Hepatocyte (in vitro differentiated cells): ENCODE measurements around the gene CRY2. TPM values are rescaled to one million over a fixed set of nuclear protein-coding genes. Genes with fewer than 3 reads are reported as not detected.

Source experiments
- DNase-seq: peaks from one replicate; pipeline ENCODE4 v3.0.0-alpha.2; 2016; ENCODE audit warnings: low spot score
- H2AFZ ChIP-seq: fragments of 200-600 bp; sonication (generic); 2 replicates; pipeline ENCODE4 v1.6.0; 2016; ENCODE audit warnings: antibody characterized with exemption, mild to moderate bottlenecking
- H3K27ac ChIP-seq: fragments of 200-600 bp; sonication (generic); 2 replicates; pipeline ENCODE4 v1.5.1; 2016; ENCODE audit warnings: mild to moderate bottlenecking
- H3K27me3 ChIP-seq: fragments of 200-600 bp; sonication (generic); 2 replicates; pipeline ENCODE4 v1.6.1; 2016
- H3K36me3 ChIP-seq: fragments of 200-600 bp; sonication (generic); replicated peaks from 2 replicates; pipeline ENCODE4 v1.5.1; 2016; ENCODE audit warnings: low read depth; ENCODE audit not compliant: insufficient read depth
- H3K4me1 ChIP-seq: fragments of 200-600 bp; sonication (generic); 2 replicates; pipeline ENCODE4 v1.5.1; 2016; ENCODE audit warnings: mild to moderate bottlenecking, moderate library complexity; ENCODE audit not compliant: insufficient read depth
- H3K4me2 ChIP-seq: fragments of 200-600 bp; sonication (generic); 2 replicates; pipeline ENCODE4 v1.6.0; 2016
- H3K4me3 ChIP-seq: fragments of 200-600 bp; sonication (generic); 2 replicates; pipeline ENCODE4 v1.5.1; 2016; ENCODE audit warnings: mild to moderate bottlenecking
- H3K79me2 ChIP-seq: fragments of 200-600 bp; sonication (generic); 2 replicates; pipeline ENCODE4 v1.6.0; 2017; ENCODE audit warnings: mild to moderate bottlenecking
- H3K9me2 ChIP-seq: fragments of 200-600 bp; sonication (generic); replicated peaks from 2 replicates; pipeline ENCODE4 v1.6.0; 2017; ENCODE audit warnings: mild to moderate bottlenecking; ENCODE audit not compliant: insufficient read depth
- H3K9me3 ChIP-seq: fragments of 200-600 bp; sonication (generic); 2 replicates; pipeline ENCODE4 v1.5.1; 2016; ENCODE audit warnings: low read depth, mild to moderate bottlenecking
- H4K20me1 ChIP-seq: fragments of 200-600 bp; sonication (generic); 2 replicates; pipeline ENCODE4 v1.6.0; 2016; ENCODE audit warnings: mild to moderate bottlenecking; ENCODE audit not compliant: insufficient read depth, poor library complexity, severe bottlenecking
- CTCF ChIP-seq: fragments of 200-600 bp; sonication (generic); IDR thresholded peaks from 2 replicates; pipeline ENCODE4 v1.5.1; 2016; ENCODE audit warnings: antibody characterized with exemption, mild to moderate bottlenecking; ENCODE audit not compliant: poor library complexity
- EZH2 ChIP-seq: fragments of 200-600 bp; sonication (generic); IDR thresholded peaks from 2 replicates; pipeline ENCODE4 v1.6.1; 2016; ENCODE audit warnings: antibody characterized with exemption, mild to moderate bottlenecking, borderline replicate concordance
- EZH2phosphoT487 ChIP-seq: fragments of 200-600 bp; sonication (generic); IDR thresholded peaks from one replicate; pipeline ENCODE4 v1.6.1; 2018; ENCODE audit warnings: antibody characterized with exemption, mild to moderate bottlenecking, low read depth, moderate library complexity; ENCODE audit not compliant: unreplicated experiment, severe bottlenecking
- WGBS: methylation state at CpG from one replicate; pipeline ENCODE4 v1.1.6; 2016; ENCODE audit warnings: low lambda C conversion rate; ENCODE audit errors: missing lambda C conversion rate; 5-methylcytosine and 5-hydroxymethylcytosine counted together
- polyA plus RNA-seq: library from polyadenylated mRNA; unstranded; fragments of >200 nt; fragmentation: Nextera tagmentation; extraction: Ambion mirVana; gene quantifications from 2 replicates; pipeline ENCODE4 v1.2.1, GENCODE V29; 2016
- total RNA-seq: library from RNA; depleted of rRNA; stranded (reverse); fragments of >200 nt; gene quantifications from 2 replicates; pipeline ENCODE4 v1.2.3, GENCODE V29; 2014

The CRY2 gene
- total and polyA plus RNA-seq, 2 experiments from 2014 or later: 23.8 to 27.6 TPM

DNA sequence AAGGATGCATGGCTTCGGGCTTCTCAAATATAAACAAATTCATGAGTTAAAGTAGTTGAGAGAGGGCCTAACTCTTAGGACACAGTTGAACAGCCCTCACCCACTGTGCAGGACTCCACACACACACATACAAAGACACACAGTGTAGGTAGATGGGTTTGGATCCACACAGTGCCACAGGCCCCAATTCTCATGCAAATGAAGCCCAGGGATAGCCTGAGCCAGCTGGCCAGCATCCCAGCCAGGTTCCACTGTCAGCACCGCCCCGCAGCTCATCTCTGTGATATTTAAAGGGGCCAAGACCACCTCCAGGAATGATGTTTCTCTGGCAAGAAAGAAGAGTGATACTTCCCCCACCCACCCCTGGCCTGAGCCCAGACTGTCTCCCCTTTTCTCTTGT lies 30.7 kb upstream of the CRY2 start:
- DNase-seq: no peak
- Histone ChIP-seq H3K9me3 (no peaks in the 10 kb centered on the region), H3K4me2 (no peak overlapping the region), H3K9me2 (no peaks in the 10 kb centered on the region), H3K36me3 (no peaks in the 10 kb centered on the region), H2AFZ (no peak overlapping the region), H4K20me1 (no peaks in the 10 kb centered on the region), H3K4me1 (peaks cover under 1% of the 10 kb centered on the region), H3K27me3 (no peaks in the 10 kb centered on the region), H3K4me3 (no peak overlapping the region), H3K79me2 (no peaks in the 10 kb centered on the region), H3K27ac (no peak overlapping the region)
- TF ChIP-seq EZH2phosphoT487 (no peak), CTCF (no peak), EZH2 (no peak)
- 57% methylated on average over 3 of the region's 3 CpGs for WGBS

DNA sequence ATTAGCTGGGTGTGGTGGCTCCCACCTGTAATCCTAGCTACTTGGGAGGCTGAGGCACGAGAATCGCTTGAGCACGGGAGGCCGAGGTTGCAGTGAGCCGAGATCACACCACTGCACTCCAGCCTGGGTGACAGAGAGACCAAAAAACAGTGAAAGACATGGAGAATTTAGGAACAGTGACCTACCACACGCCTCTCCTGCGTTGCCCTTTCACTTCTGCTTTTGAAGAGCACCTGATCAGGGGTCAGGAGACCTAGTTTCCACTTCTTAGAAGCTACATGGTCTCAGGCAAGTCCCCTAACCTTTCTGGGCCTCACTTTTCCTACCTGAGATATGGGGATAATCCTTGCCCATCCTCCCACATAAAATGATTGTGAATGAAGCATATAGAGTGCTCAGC lies 30.1 kb upstream of the CRY2 start:
- Histone ChIP-seq H4K20me1 (no peaks in the 10 kb centered on the region), H3K4me1 (peaks cover 6% of the 10 kb centered on the region), H3K27ac (no peak overlapping the region), H3K36me3 (no peaks in the 10 kb centered on the region), H3K4me3 (no peak overlapping the region), H3K9me3 (no peaks in the 10 kb centered on the region), H3K9me2 (no peaks in the 10 kb centered on the region), H2AFZ (no peak overlapping the region), H3K4me2 (no peak overlapping the region), H3K27me3 (no peaks in the 10 kb centered on the region), H3K79me2 (no peaks in the 10 kb centered on the region)
- no peak for TF ChIP-seq EZH2phosphoT487
- TF ChIP-seq CTCF: no peak
- TF ChIP-seq EZH2: no peak
- DNase-seq: no peak
- 97% methylated on average over 7 of the region's 7 CpGs for WGBS

- Histone ChIP-seq H3K79me2 (no peaks in the 10 kb centered on the region), H3K27me3 (no peaks in the 10 kb centered on the region), H3K9me2 (no peaks in the 10 kb centered on the region), H3K4me2 (no peak overlapping the region), H3K27ac (no peak overlapping the region), H3K36me3 (no peaks in the 10 kb centered on the region), H3K4me1 (peaks cover 22% of the 10 kb centered on the region), H3K9me3 (no peaks in the 10 kb centered on the region), H2AFZ (no peak overlapping the region), H3K4me3 (no peak overlapping the region), H4K20me1 (no peaks in the 10 kb centered on the region)
- 92% methylated on average over 6 of the region's 6 CpGs for WGBS
- TF ChIP-seq EZH2 (no peak), CTCF (no peak), EZH2phosphoT487 (no peak)
- DNase-seq: no peak
These were observed 28.2 kb upstream of the CRY2 start for GRCh38 chr11:45818961-45819605.
